Measurements from ENCODE around the gene WWC2.

Gene WWC2

GRCh38 chr4:183330841-183331240 lies 231.8 kb downstream of the WWC2 start:
- Histone ChIP-seq H3K79me2 (ENCODE audit: insufficient read depth, low read length) (no peaks in the 10 kb centered on the region), H4K20me1 (ENCODE audit: low read depth, low read length) (no peaks in the 10 kb centered on the region), H3K27me3 (ENCODE audit: low read length) (no peaks in the 10 kb centered on the region), H3F3A (ENCODE audit: insufficient read depth) (no peaks in the 10 kb centered on the region), H2AFZ (ENCODE audit: low read depth, low read length, severe bottlenecking) (no peak overlapping the region), H3K9me3 (ENCODE audit: insufficient read depth, low read length) (no peaks in the 10 kb centered on the region), H3K27ac (ENCODE audit: low read depth, low read length) (no peak overlapping the region), H3K36me3 (ENCODE audit: low read length) (no peaks in the 10 kb centered on the region), H3K4me2 (ENCODE audit: low read depth, low read length, poor library complexity, severe bottlenecking) (no peak overlapping the region), H3K4me3 (ENCODE audit: insufficient read depth, low read length, poor library complexity, severe bottlenecking) (no peak overlapping the region), H3K9me2 (replicated peaks; ENCODE audit: insufficient read depth, low read length) (no peaks in the 10 kb centered on the region), H3K9ac (ENCODE audit: low read length) (no peak overlapping the region)
- TF ChIP-seq CTCF (IDR thresholded peaks at IDR 0.05; ENCODE audit: insufficient read depth, low read length, poor library complexity, severe bottlenecking) (no peak), EZH2phosphoT487 (conservative IDR thresholded peaks at IDR 0.05; ENCODE audit: low read length) (no peak)

- no peaks in the 10 kb centered on the region for H3K9me2 ChIP-seq (replicated peaks; ENCODE audit: insufficient read depth, low read length)
- H3K27me3 ChIP-seq (ENCODE audit: low read length), result no peaks in the 10 kb centered on the region
- TF ChIP-seq EZH2phosphoT487 (conservative IDR thresholded peaks at IDR 0.05; ENCODE audit: low read length) (no peak), CTCF (IDR thresholded peaks at IDR 0.05; ENCODE audit: insufficient read depth, low read length, poor library complexity, severe bottlenecking) (no peak)
- no peaks in the 10 kb centered on the region for H3K36me3 ChIP-seq (ENCODE audit: low read length)
- no peaks in the 10 kb centered on the region for H3K9me3 ChIP-seq (ENCODE audit: insufficient read depth, low read length)
- no peaks in the 10 kb centered on the region for H4K20me1 ChIP-seq (ENCODE audit: low read depth, low read length)
- no peaks in the 10 kb centered on the region for H3F3A ChIP-seq (ENCODE audit: insufficient read depth)
- no peak overlapping the region for H3K9ac ChIP-seq (ENCODE audit: low read length)
- H3K4me2 ChIP-seq (ENCODE audit: low read depth, low read length, poor library complexity, severe bottlenecking), result no peak overlapping the region
- H3K79me2 ChIP-seq (ENCODE audit: insufficient read depth, low read length), result no peaks in the 10 kb centered on the region
- no peak overlapping the region for H3K27ac ChIP-seq (ENCODE audit: low read depth, low read length)
- H3K4me3 ChIP-seq (ENCODE audit: insufficient read depth, low read length, poor library complexity, severe bottlenecking), result no peak overlapping the region
- no peak overlapping the region for H2AFZ ChIP-seq (ENCODE audit: low read depth, low read length, severe bottlenecking)
These were observed 233.4 kb downstream of the WWC2 start for GRCh38 chr4:183332447-183332846.

- Histone ChIP-seq H3K27me3 (ENCODE audit: low read length) (no peaks in the 10 kb centered on the region), H2AFZ (ENCODE audit: low read depth, low read length, severe bottlenecking) (no peak overlapping the region), H3K9me2 (replicated peaks; ENCODE audit: insufficient read depth, low read length) (no peaks in the 10 kb centered on the region), H3K9me3 (ENCODE audit: insufficient read depth, low read length) (no peaks in the 10 kb centered on the region), H3K9ac (ENCODE audit: low read length) (no peak overlapping the region), H3K4me3 (ENCODE audit: insufficient read depth, low read length, poor library complexity, severe bottlenecking) (no peak overlapping the region), H3K79me2 (ENCODE audit: insufficient read depth, low read length) (no peaks in the 10 kb centered on the region), H4K20me1 (ENCODE audit: low read depth, low read length) (no peaks in the 10 kb centered on the region), H3K4me2 (ENCODE audit: low read depth, low read length, poor library complexity, severe bottlenecking) (no peak overlapping the region), H3K27ac (ENCODE audit: low read depth, low read length) (no peak overlapping the region), H3K36me3 (ENCODE audit: low read length) (no peaks in the 10 kb centered on the region), H3F3A (ENCODE audit: insufficient read depth) (no peaks in the 10 kb centered on the region)
- TF ChIP-seq CTCF (IDR thresholded peaks at IDR 0.05; ENCODE audit: insufficient read depth, low read length, poor library complexity, severe bottlenecking) (no peak), EZH2phosphoT487 (conservative IDR thresholded peaks at IDR 0.05; ENCODE audit: low read length) (no peak)
These were observed 234.1 kb downstream of the WWC2 start for GRCh38 chr4:183333202-183333601.
